ENCODE results near the gene FDX2. TPM values are rescaled to one million over a fixed set of nuclear protein-coding genes. Genes with fewer than 3 reads are reported as not detected.
A peak's percentile ranks its signal among the peaks of the same experiment; 100 is the strongest.

The FDX2 gene
- total and polyA plus RNA-seq, 2 of the 8 experiments (the other 6 are each of a cell fraction or from before 2014, with no cell fraction given), result 27.0 to 64.4 TPM

- TF ChIP-seq ATF2 (IDR thresholded peaks at IDR 0.05; ENCODE audit: low read length), result no peak
- no peak for TF ChIP-seq HDAC6 (IDR thresholded peaks at IDR 0.05; ENCODE audit: low read depth, low read length)
- TF ChIP-seq RBBP5 (IDR thresholded peaks at IDR 0.05; ENCODE audit: borderline replicate concordance, low read depth, low read length), result 0 out of 2 replicates have a peak, but pooled peaks have one; percentile 59
- no peak for TF ChIP-seq BCL11A (IDR thresholded peaks at IDR 0.05; ENCODE audit: low read depth in 2 of 2, low read length in 2 of 2)
- peak; percentile 93 for TF ChIP-seq POLR2AphosphoS5 (IDR thresholded peaks at IDR 0.05; ENCODE audit: low read depth, low read length)
- TF ChIP-seq HDAC2 (IDR thresholded peaks at IDR 0.05; ENCODE audit: borderline replicate concordance in 1 of 2, low read depth in 2 of 2, low read length in 2 of 2), result peak in 1 of 2 experiments; percentile 84; a peak in 1 of 4 replicates
- no peak for TF ChIP-seq EZH2 (IDR thresholded peaks at IDR 0.05; ENCODE audit: low read depth, low read length, severe bottlenecking)
- TF ChIP-seq RNF2 (IDR thresholded peaks at IDR 0.05; ENCODE audit: borderline replicate concordance, low read depth, low read length, missing control alignments, poor library complexity, severe bottlenecking), result no peak
- no peak for TF ChIP-seq SIRT6 (IDR thresholded peaks at IDR 0.05; ENCODE audit: low read length)
- TF ChIP-seq YY1 (IDR thresholded peaks at IDR 0.05; ENCODE audit: low read depth, low read length), result peak; percentile 98
Measured at GRCh38 chr19:10315335-10316214, at the start of gene FDX2 (continued).
